Osteocyte (in vitro differentiated cells): ENCODE data around the gene TRIM44. TPM values are rescaled to one million over a fixed set of nuclear protein-coding genes. Genes with fewer than 3 reads are reported as not detected.

Experiments used
- DNase-seq: peaks from one replicate; pipeline ENCODE4 v3.0.0; 2021; ENCODE audit warnings: mixed read lengths; ENCODE audit not compliant: unreplicated experiment; ENCODE audit errors: extremely low spot score
- H3K27ac Mint-ChIP-seq: one replicate; pipeline ENCODE4 v1.8.0; 2021; ENCODE audit warnings: mild to moderate bottlenecking, mixed read lengths; ENCODE audit not compliant: unreplicated experiment
- H3K27me3 Mint-ChIP-seq: one replicate; pipeline ENCODE4 v1.8.0; 2021; ENCODE audit warnings: mixed read lengths; ENCODE audit not compliant: unreplicated experiment
- H3K36me3 Mint-ChIP-seq: one replicate; pipeline ENCODE4 v1.8.0; 2021; ENCODE audit warnings: mixed read lengths; ENCODE audit not compliant: unreplicated experiment
- H3K4me1 Mint-ChIP-seq: one replicate; pipeline ENCODE4 v1.8.0; 2021; ENCODE audit warnings: mixed read lengths; ENCODE audit not compliant: unreplicated experiment
- H3K4me3 Mint-ChIP-seq: one replicate; pipeline ENCODE4 v1.8.0; 2021; ENCODE audit warnings: mild to moderate bottlenecking, moderate library complexity, mixed read lengths; ENCODE audit not compliant: unreplicated experiment
- H3K9me3 Mint-ChIP-seq: one replicate; pipeline ENCODE4 v1.8.0; 2021; ENCODE audit warnings: mixed read lengths; ENCODE audit not compliant: unreplicated experiment
- CTCF ChIP-seq: fragments of 200-600 bp; sonication (generic); IDR thresholded peaks from 2 replicates; pipeline ENCODE4 v1.5.0; 2021; ENCODE audit warnings: antibody characterized with exemption, mild to moderate bottlenecking, moderate library complexity
- total RNA-seq: library from RNA; stranded (reverse); gene quantifications from 2 replicates; pipeline ENCODE4 v1.2.1, GENCODE V29; 2021

TRIM44 gene
- total RNA-seq, 1 donor from 2014 or later = 79.9 TPM

- H3K4me1 Mint-ChIP-seq = no peaks in the 10 kb centered on the region
- no peak for TF ChIP-seq CTCF
- peaks cover 13% of the 10 kb centered on the region for H3K9me3 Mint-ChIP-seq
- H3K27me3 Mint-ChIP-seq = peaks cover 16% of the 10 kb centered on the region
- no peak overlapping the region for H3K27ac Mint-ChIP-seq
- DNase-seq = no peak
- H3K4me3 Mint-ChIP-seq = no peak overlapping the region
- H3K36me3 Mint-ChIP-seq = no peaks in the 10 kb centered on the region
These were observed 177.0 kb downstream of the TRIM44 start for GRCh38 chr11:35839368-35840161.

- peaks cover 27% of the 10 kb centered on the region for H3K27me3 Mint-ChIP-seq
- no peaks in the 10 kb centered on the region for H3K36me3 Mint-ChIP-seq
- DNase-seq = no peak
- TF ChIP-seq CTCF = no peak
- no peak overlapping the region for H3K27ac Mint-ChIP-seq
- H3K9me3 Mint-ChIP-seq = peaks cover 13% of the 10 kb centered on the region
- no peak overlapping the region for H3K4me3 Mint-ChIP-seq
- no peaks in the 10 kb centered on the region for H3K4me1 Mint-ChIP-seq
These were observed 179.2 kb downstream of the TRIM44 start for GRCh38 chr11:35841733-35842132.

- H3K36me3 Mint-ChIP-seq = no peaks in the 10 kb centered on the region
- H3K9me3 Mint-ChIP-seq = peaks cover 13% of the 10 kb centered on the region
- no peak overlapping the region for H3K27ac Mint-ChIP-seq
- no peak for TF ChIP-seq CTCF
- H3K27me3 Mint-ChIP-seq = peaks cover 37% of the 10 kb centered on the region
- no peak overlapping the region for H3K4me3 Mint-ChIP-seq
- DNase-seq = no peak
- H3K4me1 Mint-ChIP-seq = no peaks in the 10 kb centered on the region
These were observed 180.4 kb downstream of the TRIM44 start for GRCh38 chr11:35842958-35843357.

GRCh38 chr11:35844579-35844978 is 182.0 kb downstream of the TRIM44 start:
- TF ChIP-seq CTCF = no peak
- no peak for DNase-seq
- Mint-ChIP-seq H3K4me1 (no peaks in the 10 kb centered on the region), H3K27me3 (peaks cover 52% of the 10 kb centered on the region), H3K36me3 (no peaks in the 10 kb centered on the region), H3K27ac (no peak overlapping the region), H3K4me3 (no peak overlapping the region), H3K9me3 (peaks cover 13% of the 10 kb centered on the region)

GRCh38 chr11:35845860-35846259 is 183.3 kb downstream of the TRIM44 start:
- peaks cover 49% of the 10 kb centered on the region for H3K27me3 Mint-ChIP-seq
- no peak overlapping the region for H3K4me3 Mint-ChIP-seq
- H3K27ac Mint-ChIP-seq = no peak overlapping the region
- peaks cover 4% of the 10 kb centered on the region for H3K9me3 Mint-ChIP-seq
- no peak for DNase-seq
- no peaks in the 10 kb centered on the region for H3K36me3 Mint-ChIP-seq
- H3K4me1 Mint-ChIP-seq = no peaks in the 10 kb centered on the region
- no peak for TF ChIP-seq CTCF
